GM12892 (cell line): ENCODE data around the gene GSS.

ENCODE experiments used
- POLR2A ChIP-seq: IDR thresholded peaks from 2 replicates; pipeline ENCODE4 v1.6.1; 2011; ENCODE audit warnings: low read depth, low read length, control low read depth
- POLR2AphosphoS5 ChIP-seq: IDR thresholded peaks from 2 replicates; pipeline ENCODE4 v1.6.1; 2011; ENCODE audit warnings: low read depth, low read length, control low read depth

GRCh38 chr20:35000311-35000921 is 44.8 kb upstream of the GSS start:
- TF ChIP-seq POLR2A, result no peak
- no peak for TF ChIP-seq POLR2AphosphoS5
